Uterus (tissue), 4 donors: ENCODE results near the gene CCDC141. TPM values are rescaled to one million over a fixed set of nuclear protein-coding genes. Genes with fewer than 3 reads are reported as not detected.

Experiments
- DNase-seq, 2 donors: peaks; one replicate each; pipeline ENCODE4 v3.0.0-alpha.2; 2019 to 2020
- H3K27ac ChIP-seq, 2 donors: fragments of 200-600 bp; sonication (generic); 1 replicate in 1 of 2; 2 replicates in 1 of 2; pipeline ENCODE4 v1.5.1; 2016 to 2018
- H3K27me3 ChIP-seq, 2 donors: fragments of 200-600 bp; sonication (generic); one replicate each; pipeline ENCODE4 v1.5.1; 2018 to 2019; ENCODE audit warnings: control low read depth in 1 of 2
- H3K36me3 ChIP-seq, 2 donors: fragments of 200-600 bp; sonication (generic); one replicate each; pipeline ENCODE4 v1.5.1; 2019; ENCODE audit warnings: control low read depth in 1 of 2
- H3K4me1 ChIP-seq, 2 donors: fragments of 200-600 bp; sonication (generic); one replicate each; pipeline ENCODE4 v1.5.1; 2018 to 2019; ENCODE audit warnings: control low read depth in 1 of 2
- H3K4me3 ChIP-seq, 2 donors: fragments of 200-600 bp; sonication (generic); 1 replicate in 1 of 2; 2 replicates in 1 of 2; pipeline ENCODE4 v1.5.1; 2018 to 2019; ENCODE audit warnings: mild to moderate bottlenecking in 1 of 2
- H3K9me3 ChIP-seq, 2 donors: fragments of 200-600 bp; sonication (generic); one replicate each; pipeline ENCODE4 v1.5.1; 2019; ENCODE audit warnings: control low read depth in 1 of 2
- POLR2A ChIP-seq, 2 donors: fragments of 450-650 bp; IDR thresholded peaks; one replicate each; pipeline ENCODE4 v1.6.1; 2016; ENCODE audit warnings: antibody characterized with exemption in 2 of 2, mild to moderate bottlenecking in 1 of 2, moderate library complexity in 1 of 2
- intact Hi-C: fragments of 100-400 bp; cut with DNase I; formaldehyde crosslinking; loops from one replicate; pipeline ENCODE4 v1.15.1; 2023; ENCODE audit warnings: low total_unique reads
- total RNA-seq, 4 donors: library from RNA; depleted of rRNA in 3 of 4; stranded (reverse); fragments of >200 nt in 3 of 4; gene quantifications; one replicate each; pipeline versions ENCODE4 v1.1.0 to v1.2.4, GENCODE V29; 2014 to 2023
- TF ChIP-seq, protein P1 (sequence below), 4 experiments: fragments of 200-600 bp in 2 of 4; fragments of 450-650 bp in 2 of 4; sonication (generic) in 2 of 4; IDR thresholded peaks; one replicate each; pipeline ENCODE4 v1.5.1; 2016 to 2019; ENCODE audit warnings: antibody characterized with exemption in 4 of 4, mild to moderate bottlenecking in 2 of 4, moderate library complexity in 1 of 4
- donor health status: DM: yes; HTN: yes; CAD: no.

CCDC141 gene
- total RNA-seq, 4 donors from 2014 or later, result 0.29 to 10.2 (median 3.8) TPM

- no peaks in the 10 kb centered on the region for H3K27me3 ChIP-seq
- H3K36me3 ChIP-seq, result no peaks in the 10 kb centered on the region
- H3K4me1 ChIP-seq, result no peaks in the 10 kb centered on the region
- no peak overlapping the region for H3K4me3 ChIP-seq
- H3K9me3 ChIP-seq, result no peaks in the 10 kb centered on the region
- intact Hi-C loops, result no loop called here
- DNase-seq, result no peak
- H3K27ac ChIP-seq, result no peak overlapping the region
- TF ChIP-seq, protein P1, sequence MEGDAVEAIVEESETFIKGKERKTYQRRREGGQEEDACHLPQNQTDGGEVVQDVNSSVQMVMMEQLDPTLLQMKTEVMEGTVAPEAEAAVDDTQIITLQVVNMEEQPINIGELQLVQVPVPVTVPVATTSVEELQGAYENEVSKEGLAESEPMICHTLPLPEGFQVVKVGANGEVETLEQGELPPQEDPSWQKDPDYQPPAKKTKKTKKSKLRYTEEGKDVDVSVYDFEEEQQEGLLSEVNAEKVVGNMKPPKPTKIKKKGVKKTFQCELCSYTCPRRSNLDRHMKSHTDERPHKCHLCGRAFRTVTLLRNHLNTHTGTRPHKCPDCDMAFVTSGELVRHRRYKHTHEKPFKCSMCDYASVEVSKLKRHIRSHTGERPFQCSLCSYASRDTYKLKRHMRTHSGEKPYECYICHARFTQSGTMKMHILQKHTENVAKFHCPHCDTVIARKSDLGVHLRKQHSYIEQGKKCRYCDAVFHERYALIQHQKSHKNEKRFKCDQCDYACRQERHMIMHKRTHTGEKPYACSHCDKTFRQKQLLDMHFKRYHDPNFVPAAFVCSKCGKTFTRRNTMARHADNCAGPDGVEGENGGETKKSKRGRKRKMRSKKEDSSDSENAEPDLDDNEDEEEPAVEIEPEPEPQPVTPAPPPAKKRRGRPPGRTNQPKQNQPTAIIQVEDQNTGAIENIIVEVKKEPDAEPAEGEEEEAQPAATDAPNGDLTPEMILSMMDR (IDR thresholded peaks at IDR 0.05), result no peak
- TF ChIP-seq POLR2A (IDR thresholded peaks at IDR 0.05), result no peak
Observed at GRCh38 chr2:178912416-178913048, 137.4 kb downstream of the CCDC141 start.

- Histone ChIP-seq H3K4me1 (no peaks in the 10 kb centered on the region), H3K27ac (no peak overlapping the region), H3K36me3 (no peaks in the 10 kb centered on the region), H3K27me3 (no peaks in the 10 kb centered on the region), H3K4me3 (no peak overlapping the region), H3K9me3 (no peaks in the 10 kb centered on the region)
- intact Hi-C loops, result no loop called here
- TF ChIP-seq, protein P1 (IDR thresholded peaks at IDR 0.05), result no peak
- no peak for TF ChIP-seq POLR2A (IDR thresholded peaks at IDR 0.05)
- DNase-seq, result no peak
Observed at GRCh38 chr2:178911039-178911438, 138.9 kb downstream of the CCDC141 start.

- Histone ChIP-seq H3K4me3 (no peak overlapping the region), H3K27ac (no peak overlapping the region), H3K27me3 (no peaks in the 10 kb centered on the region), H3K9me3 (no peaks in the 10 kb centered on the region), H3K36me3 (no peaks in the 10 kb centered on the region), H3K4me1 (no peaks in the 10 kb centered on the region)
- no peak for TF ChIP-seq POLR2A (IDR thresholded peaks at IDR 0.05)
- TF ChIP-seq, protein P1 (IDR thresholded peaks at IDR 0.05), result no peak
- intact Hi-C loops, result no loop called here
- DNase-seq, result no peak
Observed at GRCh38 chr2:178910005-178910404, 139.9 kb downstream of the CCDC141 start.

- no peak for TF ChIP-seq POLR2A (IDR thresholded peaks at IDR 0.05)
- TF ChIP-seq, protein P1 (IDR thresholded peaks at IDR 0.05), result no peak
- Histone ChIP-seq H3K36me3 (no peaks in the 10 kb centered on the region), H3K27ac (no peak overlapping the region), H3K4me1 (no peaks in the 10 kb centered on the region), H3K27me3 (no peaks in the 10 kb centered on the region), H3K4me3 (no peak overlapping the region), H3K9me3 (no peaks in the 10 kb centered on the region)
- intact Hi-C loops, result no loop called here
- DNase-seq, result no peak
Observed at GRCh38 chr2:178909507-178909906, 140.4 kb downstream of the CCDC141 start.

GRCh38 chr2:178908810-178909209, 141.1 kb downstream of the CCDC141 start:
- H3K36me3 ChIP-seq, result no peaks in the 10 kb centered on the region
- intact Hi-C loops, result no loop called here

More at GRCh38 chr2:178908810-178909209, 141.1 kb downstream of the CCDC141 start:
- Histone ChIP-seq H3K27me3 (no peaks in the 10 kb centered on the region), H3K4me3 (no peak overlapping the region), H3K9me3 (no peaks in the 10 kb centered on the region), H3K4me1 (no peaks in the 10 kb centered on the region), H3K27ac (no peak overlapping the region)
- no peak for DNase-seq
- TF ChIP-seq, protein P1 (IDR thresholded peaks at IDR 0.05), result no peak
- no peak for TF ChIP-seq POLR2A (IDR thresholded peaks at IDR 0.05)
